Lower leg skin (tissue), 4 donors: ENCODE data around the gene LMTK3. TPM values are rescaled to one million over a fixed set of nuclear protein-coding genes. Genes with fewer than 3 reads are reported as not detected.

Experiments
- DNase-seq, 2 donors: peaks; one replicate each; pipeline ENCODE4 v3.0.0-alpha.2; 2019; ENCODE audit warnings: low spot score in 2 of 2
- H3K4me3 ChIP-seq: fragments of 200-600 bp; sonication (generic); 2 replicates; pipeline ENCODE4 v1.5.1; 2017; ENCODE audit warnings: mild to moderate bottlenecking, low read depth; ENCODE audit not compliant: poor library complexity, severe bottlenecking
- POLR2A ChIP-seq, 2 donors: fragments of 450-650 bp; IDR thresholded peaks; one replicate each; pipeline ENCODE4 v1.6.1; 2016 to 2017; ENCODE audit warnings: antibody characterized with exemption in 2 of 2, mild to moderate bottlenecking in 1 of 2, moderate library complexity in 1 of 2
- WGBS, 2 donors: methylation state at CpG; one replicate each; pipeline ENCODE4 v1.1.5; 2018; 5-methylcytosine and 5-hydroxymethylcytosine counted together
- intact Hi-C: fragments of 100-400 bp; cut with DNase I; formaldehyde crosslinking; loops from one replicate; pipeline ENCODE4 v1.15.0; 2023; ENCODE audit warnings: low total_unique reads
- total RNA-seq, 4 donors: library from RNA; depleted of rRNA; stranded (reverse); fragments of >200 nt; gene quantifications; one replicate each; pipeline ENCODE4 v1.1.0, GENCODE V29; 2016
- TF ChIP-seq, protein P1 (sequence below), 3 donors: fragments of 450-650 bp; IDR thresholded peaks; one replicate each; pipeline ENCODE4 v1.5.1; 2016; ENCODE audit warnings: antibody characterized with exemption in 3 of 3, mild to moderate bottlenecking in 3 of 3, moderate library complexity in 2 of 3

LMTK3 gene
- total RNA-seq, 4 donors from 2014 or later = 5.3 to 6.7 (median 5.8) TPM

DNA sequence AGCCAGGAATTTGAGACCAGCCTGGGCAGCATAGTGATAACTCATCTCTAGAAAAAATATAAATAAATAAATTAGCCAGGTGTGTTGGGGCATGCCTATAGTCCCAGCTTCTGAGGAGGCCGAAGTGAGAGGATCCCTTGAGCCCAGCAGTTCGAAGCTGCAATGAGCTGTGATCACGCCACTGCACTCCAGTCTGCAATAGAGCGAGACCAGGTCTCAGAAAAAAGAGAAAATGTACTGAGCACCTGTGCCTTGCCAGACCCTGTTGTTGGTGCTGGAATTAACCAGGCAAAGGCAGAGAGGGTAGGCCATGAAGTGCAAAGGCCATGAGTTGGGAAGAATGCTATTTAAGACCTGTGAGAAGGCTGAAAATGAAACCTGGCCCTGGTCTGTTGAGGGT, 39.8 kb downstream of the LMTK3 start:
- intact Hi-C loops = no loop called here
- no peak for DNase-seq
- TF ChIP-seq, protein P1, sequence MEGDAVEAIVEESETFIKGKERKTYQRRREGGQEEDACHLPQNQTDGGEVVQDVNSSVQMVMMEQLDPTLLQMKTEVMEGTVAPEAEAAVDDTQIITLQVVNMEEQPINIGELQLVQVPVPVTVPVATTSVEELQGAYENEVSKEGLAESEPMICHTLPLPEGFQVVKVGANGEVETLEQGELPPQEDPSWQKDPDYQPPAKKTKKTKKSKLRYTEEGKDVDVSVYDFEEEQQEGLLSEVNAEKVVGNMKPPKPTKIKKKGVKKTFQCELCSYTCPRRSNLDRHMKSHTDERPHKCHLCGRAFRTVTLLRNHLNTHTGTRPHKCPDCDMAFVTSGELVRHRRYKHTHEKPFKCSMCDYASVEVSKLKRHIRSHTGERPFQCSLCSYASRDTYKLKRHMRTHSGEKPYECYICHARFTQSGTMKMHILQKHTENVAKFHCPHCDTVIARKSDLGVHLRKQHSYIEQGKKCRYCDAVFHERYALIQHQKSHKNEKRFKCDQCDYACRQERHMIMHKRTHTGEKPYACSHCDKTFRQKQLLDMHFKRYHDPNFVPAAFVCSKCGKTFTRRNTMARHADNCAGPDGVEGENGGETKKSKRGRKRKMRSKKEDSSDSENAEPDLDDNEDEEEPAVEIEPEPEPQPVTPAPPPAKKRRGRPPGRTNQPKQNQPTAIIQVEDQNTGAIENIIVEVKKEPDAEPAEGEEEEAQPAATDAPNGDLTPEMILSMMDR (IDR thresholded peaks at IDR 0.05) = no peak
- no peak for TF ChIP-seq POLR2A (IDR thresholded peaks at IDR 0.05)
- H3K4me3 ChIP-seq = no peak overlapping the region
- whole genome bisulfite sequencing, 2 donors = 65 to 80% methylated on average over 4 of the region's 4 CpGs

DNA sequence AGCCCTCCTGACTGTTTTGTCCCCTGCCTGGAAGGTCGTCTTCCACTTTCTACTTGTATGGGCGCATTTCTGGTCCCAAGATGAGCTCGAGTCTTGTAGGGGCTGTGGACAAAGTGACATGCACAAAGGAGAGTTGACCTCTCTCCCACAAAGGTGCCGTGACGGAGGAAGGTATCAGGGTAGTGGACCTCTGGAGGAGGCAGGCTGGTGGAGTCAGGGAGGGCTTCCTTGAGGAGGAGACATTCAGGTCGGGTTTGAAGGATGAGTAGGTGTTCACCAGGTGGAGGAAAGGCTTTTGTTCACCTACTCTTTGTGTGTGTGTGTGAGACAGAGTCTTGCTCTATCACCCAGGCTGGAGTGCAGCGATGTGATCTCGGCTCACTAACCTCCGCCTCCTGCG, 40.8 kb downstream of the LMTK3 start:
- TF ChIP-seq, protein P1 (IDR thresholded peaks at IDR 0.05) = no peak
- no peak for TF ChIP-seq POLR2A (IDR thresholded peaks at IDR 0.05)
- 89 to 91% methylated on average over 9 to 10 of the region's 10 CpGs for whole genome bisulfite sequencing, 2 donors
- DNase-seq = no peak
- intact Hi-C loops = no loop called here
- H3K4me3 ChIP-seq = no peak overlapping the region

DNA sequence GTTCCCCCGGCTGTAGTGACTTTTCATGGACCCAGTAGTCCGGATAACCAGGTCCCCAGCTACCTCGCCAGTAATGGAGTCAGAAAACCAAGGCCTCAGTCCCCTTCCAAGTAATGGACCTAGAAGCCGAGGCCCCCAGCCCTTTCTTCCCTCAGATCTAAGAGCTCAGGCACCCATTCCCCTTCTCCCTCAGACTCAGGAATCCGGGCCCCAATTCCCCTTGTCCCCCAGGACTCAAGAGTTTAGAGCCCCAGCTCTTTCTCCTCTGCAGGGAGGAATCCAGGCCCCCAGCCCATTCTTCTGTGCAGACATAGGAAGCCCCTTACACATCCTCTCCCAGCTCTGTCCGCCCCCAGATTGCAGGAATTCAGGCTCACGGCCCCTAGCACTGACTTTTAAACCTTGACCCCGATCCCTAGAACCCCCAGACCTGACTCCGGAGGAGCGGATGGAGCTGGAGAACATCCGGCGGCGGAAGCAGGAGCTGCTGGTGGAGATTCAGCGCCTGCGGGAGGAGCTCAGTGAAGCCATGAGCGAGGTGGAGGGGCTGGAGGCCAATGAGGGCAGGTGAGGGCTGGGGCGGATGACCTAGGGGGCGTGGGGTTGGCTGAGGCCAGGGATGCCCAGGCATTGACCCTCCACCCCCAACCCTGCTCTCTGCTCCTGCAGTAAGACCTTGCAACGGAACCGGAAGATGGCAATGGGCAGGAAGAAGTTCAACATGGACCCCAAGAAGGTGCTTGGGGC, 41.5 kb downstream of the LMTK3 start:
- H3K4me3 ChIP-seq = peak overlapping the region; percentile 88
- TF ChIP-seq POLR2A (IDR thresholded peaks at IDR 0.05) = no peak
- TF ChIP-seq, protein P1 (IDR thresholded peaks at IDR 0.05) = no peak
- 53 to 54% methylated on average over 20 of the region's 20 CpGs for WGBS, 2 donors
- no peak for DNase-seq
- intact Hi-C loops = loop anchor here (5.0 kb wide), 1 partner anchor 832 kb away; no protein-coding TSS in a partner anchor

DNA sequence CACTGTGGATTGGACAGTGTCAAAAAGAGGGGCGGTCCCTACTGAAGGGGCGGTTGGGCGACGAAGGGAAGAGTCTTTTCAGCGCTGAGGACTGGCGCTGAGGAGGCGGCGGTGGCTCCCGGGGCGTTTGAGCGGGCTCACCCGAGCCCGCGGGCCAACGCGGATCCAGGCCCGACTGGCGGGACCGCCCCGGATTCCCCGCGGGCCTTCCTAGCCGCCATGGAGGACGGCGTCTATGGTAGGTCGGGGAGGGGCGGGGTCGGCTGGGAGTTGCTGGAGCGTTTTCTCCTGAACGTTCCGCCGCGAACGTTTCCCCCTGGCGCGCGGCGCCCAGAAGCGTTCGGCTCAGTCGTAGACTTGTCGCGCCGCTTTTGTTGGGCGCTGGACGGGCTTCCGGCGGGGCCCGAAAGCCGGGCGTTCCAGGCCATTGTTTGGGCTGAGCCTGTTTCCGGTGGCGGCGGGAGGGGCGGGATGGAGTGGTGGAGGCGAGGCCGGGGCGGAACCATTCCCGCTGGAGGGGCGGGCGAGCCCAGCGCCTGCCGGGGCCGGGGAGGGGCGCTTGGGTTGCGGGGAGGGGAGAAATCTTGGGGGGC, 42.2 kb downstream of the LMTK3 start, which contains the start of gene CYTH2:
CYTH2 (plus strand) TSS at position 81 of the 593 bp plus-strand sequence; CDS start at position 220, 139 bp downstream.
- WGBS, 2 donors = 0% methylated on average over 8 to 48 of the region's 66 CpGs
- DNase-seq = peak; percentile 81 to 98

DNA sequence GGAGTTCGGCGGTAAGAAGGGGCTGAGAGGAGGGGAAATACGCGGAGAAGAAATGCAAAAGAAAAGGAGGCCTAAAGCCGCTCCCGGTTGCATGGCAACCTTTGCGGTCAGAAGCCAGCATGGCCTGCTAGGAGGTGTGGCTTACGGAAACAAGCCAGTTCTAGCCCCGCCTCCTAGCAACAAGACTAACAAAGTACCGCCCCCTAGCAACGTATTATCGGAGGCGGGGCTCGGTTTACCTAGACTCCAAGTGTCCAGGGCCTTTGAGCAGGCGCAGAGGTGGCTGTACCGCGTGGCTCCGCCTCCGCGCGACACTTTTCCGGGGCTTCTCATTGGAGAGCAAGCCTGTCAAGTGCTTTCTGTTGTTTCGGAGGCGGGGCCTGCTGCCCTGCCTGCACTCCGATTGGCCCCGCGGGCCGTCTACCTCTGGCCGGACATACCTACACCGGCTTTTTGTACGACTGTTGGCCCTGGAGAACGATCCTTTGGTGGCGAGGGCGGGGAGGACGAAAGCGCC, 42.8 kb downstream of the LMTK3 start:
- TF ChIP-seq, protein P1 (IDR thresholded peaks at IDR 0.05) = no peak
- TF ChIP-seq POLR2A (IDR thresholded peaks at IDR 0.05) = no peak
- intact Hi-C loops = loop anchor here (5.0 kb wide), 1 partner anchor 833 kb away; no protein-coding TSS in a partner anchor
- WGBS, 2 donors = 0% methylated on average over 34 to 36 of the region's 36 CpGs
- peak overlapping the region; percentile 88 for H3K4me3 ChIP-seq
- peak; percentile 100 for DNase-seq

More for the DNA sequence above, 42.2 kb downstream of the LMTK3 start, which contains the start of gene CYTH2:
- intact Hi-C loops = loop anchor here (5.0 kb wide), 1 partner anchor 833 kb away; no protein-coding TSS in a partner anchor
- peak within 1 kb of the TSS; percentile 88 for H3K4me3 ChIP-seq
- TF ChIP-seq, protein P1 (IDR thresholded peaks at IDR 0.05) = no peak
- TF ChIP-seq POLR2A (IDR thresholded peaks at IDR 0.05) = peak in 1 of 2 donors; percentile 49
